ENCODE data around the gene AUTS2. TPM values are rescaled to one million over a fixed set of nuclear protein-coding genes. Genes with fewer than 3 reads are reported as not detected.

The AUTS2 gene
- total RNA-seq, 1 experiment from 2014 or later, result under 0.01 TPM

DNA sequence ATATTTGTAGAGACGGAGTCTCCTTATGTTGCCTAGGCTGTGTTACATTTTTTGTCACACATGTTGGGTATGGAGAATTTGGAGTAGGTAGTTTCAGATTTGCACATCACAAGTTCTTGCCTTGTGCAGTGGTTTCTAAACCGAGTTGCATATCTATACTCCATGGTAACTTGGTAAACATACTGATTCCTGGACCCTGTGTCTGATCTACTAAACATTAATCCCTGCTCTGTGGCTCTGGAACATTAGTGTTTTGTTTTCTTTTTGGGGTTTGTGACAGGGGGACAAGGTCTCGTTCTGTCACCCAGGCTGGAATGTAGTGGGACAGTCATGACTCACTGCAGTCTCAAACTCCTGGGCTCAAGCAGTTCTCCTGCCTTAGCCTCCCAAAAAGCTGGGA lies 24.7 kb downstream of the AUTS2 start:
- no peak for DNase-seq (ENCODE audit: low read depth)

GRCh38 chr7:69624435-69625230 lies 26.4 kb downstream of the AUTS2 start:
- no peak for DNase-seq (ENCODE audit: low read depth)

DNA sequence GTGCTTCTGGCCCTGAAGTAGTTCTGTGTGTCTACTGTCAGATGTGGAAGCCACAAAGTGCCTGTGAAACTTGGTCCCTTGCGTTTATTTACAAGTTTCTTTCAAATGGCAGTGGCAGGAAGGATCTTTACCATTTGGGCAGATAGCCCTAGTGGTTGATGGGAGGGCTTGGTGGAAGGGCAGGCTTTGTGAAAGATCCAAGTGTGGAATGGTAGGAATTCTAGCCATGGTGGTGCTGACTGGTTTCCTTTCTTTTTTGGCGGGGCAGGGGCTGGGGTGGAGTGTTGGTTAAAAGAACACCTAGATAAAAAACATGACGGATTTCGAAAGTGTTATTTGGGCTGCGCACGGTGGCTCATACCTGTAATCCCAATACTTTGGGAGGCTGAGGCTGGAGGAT lies 27.0 kb downstream of the AUTS2 start:
- no peak for DNase-seq (ENCODE audit: low read depth)

DNA sequence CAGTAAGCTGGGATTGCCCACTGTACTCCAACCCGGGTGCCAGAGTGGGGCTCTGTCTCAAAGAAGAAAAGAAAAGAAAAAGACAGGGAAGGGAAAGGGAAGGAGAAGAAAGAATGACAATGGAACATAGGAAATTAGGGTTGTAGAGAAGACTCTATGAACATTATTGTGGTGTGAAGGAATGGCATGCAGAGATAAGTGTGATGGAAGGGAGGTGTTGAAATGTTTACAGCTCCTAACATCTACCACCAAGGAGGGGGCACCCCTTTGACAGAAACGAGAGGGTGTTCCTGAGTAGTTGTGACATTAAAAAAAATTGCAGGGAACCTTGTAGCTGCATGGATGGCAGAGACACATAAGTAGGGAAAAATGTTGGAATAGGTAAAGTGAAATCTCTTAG lies 27.5 kb downstream of the AUTS2 start:
- DNase-seq (ENCODE audit: low read depth), result no peak

- peak; percentile 1 for DNase-seq (ENCODE audit: low read depth)
These were observed 32.0 kb downstream of the AUTS2 start for GRCh38 chr7:69630292-69630691.

DNA sequence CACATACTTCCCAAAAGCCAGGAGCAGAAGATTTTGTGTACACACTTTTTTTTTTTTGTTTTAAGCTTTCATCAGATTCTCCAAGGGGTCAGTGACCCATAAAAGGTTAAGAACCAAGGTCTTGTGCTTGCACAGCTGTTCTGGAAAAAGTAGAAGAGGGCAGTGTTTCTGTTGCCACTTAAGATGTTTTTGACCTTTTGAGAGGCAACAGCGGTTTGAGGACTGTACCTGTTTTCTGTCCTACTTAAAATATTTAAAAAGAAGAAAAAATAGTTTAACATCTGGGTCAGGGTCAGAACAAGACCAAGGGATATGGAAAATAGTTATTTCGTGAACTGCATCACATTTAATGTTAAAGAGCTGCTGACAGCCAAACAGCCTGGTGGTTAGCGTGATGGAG lies 32.9 kb downstream of the AUTS2 start:
- no peak for DNase-seq (ENCODE audit: low read depth)

- no peak for DNase-seq (ENCODE audit: low read depth)
These were observed 34.0 kb downstream of the AUTS2 start for GRCh38 chr7:69632280-69632679.

DNA sequence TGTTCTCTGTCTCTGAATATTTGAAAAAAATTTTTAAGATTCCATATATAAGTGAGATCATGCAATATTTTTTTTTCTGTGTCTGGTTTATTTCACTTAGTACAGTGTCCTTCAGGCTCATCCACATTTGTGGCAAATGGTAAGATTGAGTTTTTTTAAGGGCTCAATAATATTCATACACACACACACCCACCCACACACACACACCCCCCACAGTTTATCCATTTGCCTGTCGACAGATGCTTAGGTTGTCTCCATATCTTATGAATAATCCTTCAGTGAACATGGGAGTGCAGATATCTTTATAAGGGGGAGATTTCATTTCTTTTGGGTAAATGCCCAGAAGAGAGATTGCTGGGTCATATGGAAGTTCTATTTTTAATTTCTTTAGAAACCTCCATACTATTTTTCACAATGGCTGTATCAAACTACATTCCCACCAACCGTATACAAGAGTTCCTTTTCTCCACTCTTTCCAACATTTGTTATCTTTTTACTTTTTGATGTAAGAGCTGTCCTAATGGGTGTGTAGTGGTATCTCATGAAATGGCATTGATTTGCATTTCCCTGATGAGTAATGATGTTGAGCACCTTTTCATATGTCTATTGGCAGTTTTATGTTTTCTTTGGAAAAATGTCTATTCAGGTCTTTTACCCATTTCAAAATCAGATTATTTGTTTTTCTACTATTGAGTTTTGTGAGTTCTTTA lies 35.0 kb downstream of the AUTS2 start:
- DNase-seq (ENCODE audit: low read depth), result no peak

- DNase-seq (ENCODE audit: low read depth), result no peak
These were observed 37.4 kb downstream of the AUTS2 start for GRCh38 chr7:69635555-69636185.

GRCh38 chr7:69638674-69639073 lies 40.4 kb downstream of the AUTS2 start:
- DNase-seq (ENCODE audit: low read depth), result no peak

GRCh38 chr7:69640216-69640615 lies 41.9 kb downstream of the AUTS2 start:
- DNase-seq (ENCODE audit: low read depth), result no peak

DNA sequence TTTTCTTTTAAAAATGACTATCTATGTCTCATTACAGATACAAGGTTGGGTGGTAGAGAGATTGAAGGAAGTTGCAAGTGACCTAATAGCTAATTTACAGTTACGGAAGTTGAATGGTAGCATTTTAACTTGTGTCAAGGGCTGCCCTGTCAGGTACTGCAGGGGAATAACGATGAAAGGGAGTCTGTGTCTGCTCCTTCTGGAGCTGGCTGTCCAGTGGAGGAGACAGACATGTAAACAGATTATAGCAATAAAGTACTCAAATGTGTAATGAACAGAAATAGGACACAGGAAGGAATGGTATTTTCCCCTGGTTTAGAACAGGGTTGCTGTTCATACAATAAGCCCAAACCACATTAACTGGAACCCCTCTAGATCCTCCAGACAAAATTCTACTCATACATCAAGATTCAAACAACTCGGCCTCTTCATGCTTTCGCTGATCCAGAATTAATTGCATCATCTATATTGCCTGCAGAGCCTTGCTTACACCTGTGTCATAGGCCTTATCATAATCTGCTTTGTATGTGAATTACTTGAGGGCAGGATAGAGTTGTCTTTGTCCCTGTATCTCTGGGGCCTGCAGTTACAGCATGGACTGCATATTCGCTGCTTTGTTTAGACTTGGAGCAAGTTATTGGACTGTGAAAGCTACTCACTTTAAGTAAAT lies 42.8 kb downstream of the AUTS2 start:
- no peak for DNase-seq (ENCODE audit: low read depth)

DNA sequence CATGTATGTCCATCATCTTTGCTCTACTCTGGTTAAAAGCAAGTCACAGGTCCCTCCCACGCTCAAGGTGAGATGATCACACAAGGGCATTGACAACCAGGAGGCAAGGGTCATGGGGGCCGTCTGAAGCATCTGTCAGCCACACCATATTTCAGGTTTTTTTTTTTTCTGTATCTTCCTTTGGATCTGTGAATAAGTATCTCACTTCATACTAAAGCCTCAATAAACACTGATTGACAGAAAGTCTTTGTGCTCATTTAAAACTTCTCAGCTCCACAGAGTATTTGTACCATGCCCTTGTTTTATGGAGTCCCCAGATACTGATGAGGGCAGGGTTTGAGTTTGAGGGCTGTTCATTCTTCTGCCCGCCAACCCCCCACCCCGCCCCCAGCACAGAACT lies 45.0 kb downstream of the AUTS2 start:
- no peak for DNase-seq (ENCODE audit: low read depth)

DNA sequence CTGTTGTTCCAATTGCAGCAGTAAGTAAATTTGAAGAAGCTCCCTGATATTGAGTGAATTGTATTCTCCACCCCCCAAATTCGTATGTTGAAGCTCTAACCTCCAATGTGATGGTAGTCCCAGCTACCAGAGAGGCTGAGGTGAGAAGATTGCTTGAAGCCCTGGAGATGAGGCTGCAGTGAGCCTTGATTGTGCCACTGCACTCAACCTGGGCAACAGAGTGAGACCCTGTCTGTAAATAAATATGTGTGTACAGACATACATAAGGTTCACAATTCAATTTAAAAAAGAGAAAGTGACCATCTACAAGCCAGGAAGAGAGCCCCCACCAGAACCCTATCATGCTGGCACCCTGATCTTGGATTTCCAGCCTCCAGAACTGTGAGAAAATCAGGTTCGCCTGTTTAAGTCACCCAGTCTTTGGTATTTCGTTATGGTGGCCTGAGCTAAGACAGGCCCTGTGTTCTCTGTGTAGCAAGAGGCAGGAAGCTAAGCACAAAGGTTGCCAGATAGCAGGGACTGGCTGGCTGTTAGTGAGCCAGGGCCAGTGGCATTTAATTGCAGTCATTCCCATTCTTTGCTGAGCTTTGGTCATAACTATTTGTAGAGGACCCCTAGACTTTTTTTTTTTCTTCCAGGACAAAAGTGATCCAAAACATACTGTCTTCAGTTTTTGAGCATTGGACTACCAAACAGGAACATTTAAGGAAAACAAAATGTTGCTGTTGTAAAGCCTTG lies 45.6 kb downstream of the AUTS2 start:
- DNase-seq (ENCODE audit: low read depth), result no peak

DNA sequence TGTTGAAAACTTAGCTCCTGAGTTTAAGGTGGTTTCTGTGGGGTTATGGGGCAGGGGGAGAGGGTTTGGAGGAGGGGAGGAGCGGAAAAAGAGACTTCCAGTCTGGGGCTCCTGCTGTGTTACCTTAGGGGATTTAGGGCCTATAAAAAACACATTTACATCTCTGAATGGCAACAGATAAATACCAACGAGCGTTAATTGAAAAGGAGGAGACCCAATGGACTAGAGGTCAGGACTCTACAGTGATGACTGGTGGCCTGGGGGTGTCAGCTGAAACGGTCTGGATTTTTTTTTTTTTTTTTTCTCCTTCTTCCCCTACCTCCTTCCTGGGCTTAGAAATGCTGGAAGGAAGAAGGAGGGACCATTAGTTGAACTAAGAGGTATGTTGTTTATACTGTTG lies 47.4 kb downstream of the AUTS2 start:
- no peak for DNase-seq (ENCODE audit: low read depth)

GRCh38 chr7:69651101-69651590 lies 52.9 kb downstream of the AUTS2 start:
- no peak for DNase-seq (ENCODE audit: low read depth)

DNA sequence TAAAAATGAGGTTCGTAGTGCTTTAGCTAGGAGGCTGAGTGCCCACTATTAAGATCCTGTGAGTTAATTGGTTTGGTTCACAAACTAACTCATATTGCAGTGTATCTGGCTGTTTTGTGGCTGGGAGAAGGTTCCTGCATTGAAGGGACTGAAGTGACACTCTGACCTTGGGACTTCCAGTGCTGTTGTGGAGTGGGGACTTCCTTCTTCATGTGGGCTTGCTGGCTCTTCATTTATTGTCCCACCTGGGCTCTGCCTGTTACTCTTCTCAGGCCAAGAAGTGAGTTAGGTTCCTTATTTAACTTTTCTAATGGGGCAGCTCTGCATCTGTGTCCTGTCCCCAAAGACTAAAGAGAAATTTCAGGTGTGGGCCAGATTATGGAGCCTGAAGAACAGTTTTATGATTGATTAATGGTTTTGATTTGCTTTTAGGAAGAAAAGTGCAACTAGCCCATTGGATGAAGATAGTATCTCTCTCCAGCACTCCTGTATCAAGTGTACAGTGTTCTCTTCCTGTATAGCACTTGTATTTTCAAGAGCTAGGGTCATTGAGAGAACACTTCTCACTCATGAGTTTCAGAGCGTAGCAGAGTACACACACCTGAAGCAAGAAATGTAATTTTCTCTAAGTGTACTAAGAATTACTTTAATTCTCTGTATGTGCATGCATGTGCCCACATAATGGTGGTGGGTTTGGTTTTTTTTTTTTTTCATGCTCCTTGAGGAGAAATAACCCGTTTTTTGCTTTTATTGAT lies 54.8 kb downstream of the AUTS2 start:
- DNase-seq (ENCODE audit: low read depth), result no peak

GRCh38 chr7:69653806-69654205 lies 55.5 kb downstream of the AUTS2 start:
- no peak for DNase-seq (ENCODE audit: low read depth)

DNA sequence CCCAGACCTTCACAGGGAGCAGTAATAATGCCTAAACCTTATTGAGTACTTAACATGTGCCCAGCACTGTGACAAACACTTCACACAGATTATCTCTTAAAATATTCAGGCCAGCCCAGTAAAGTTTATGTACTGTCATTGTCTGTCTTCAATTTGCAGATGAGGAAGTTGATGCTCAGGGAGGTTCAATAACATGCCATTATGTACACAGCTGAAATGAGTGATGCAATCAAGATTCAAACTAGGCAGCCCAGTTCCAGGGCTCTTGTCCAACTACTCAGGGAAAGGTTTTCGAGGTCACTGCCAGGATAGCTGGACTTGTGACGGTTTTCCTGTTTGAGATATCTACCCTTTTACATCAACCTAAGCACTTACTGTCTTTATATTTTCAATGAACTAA lies 56.1 kb downstream of the AUTS2 start:
- DNase-seq (ENCODE audit: low read depth), result no peak

DNA sequence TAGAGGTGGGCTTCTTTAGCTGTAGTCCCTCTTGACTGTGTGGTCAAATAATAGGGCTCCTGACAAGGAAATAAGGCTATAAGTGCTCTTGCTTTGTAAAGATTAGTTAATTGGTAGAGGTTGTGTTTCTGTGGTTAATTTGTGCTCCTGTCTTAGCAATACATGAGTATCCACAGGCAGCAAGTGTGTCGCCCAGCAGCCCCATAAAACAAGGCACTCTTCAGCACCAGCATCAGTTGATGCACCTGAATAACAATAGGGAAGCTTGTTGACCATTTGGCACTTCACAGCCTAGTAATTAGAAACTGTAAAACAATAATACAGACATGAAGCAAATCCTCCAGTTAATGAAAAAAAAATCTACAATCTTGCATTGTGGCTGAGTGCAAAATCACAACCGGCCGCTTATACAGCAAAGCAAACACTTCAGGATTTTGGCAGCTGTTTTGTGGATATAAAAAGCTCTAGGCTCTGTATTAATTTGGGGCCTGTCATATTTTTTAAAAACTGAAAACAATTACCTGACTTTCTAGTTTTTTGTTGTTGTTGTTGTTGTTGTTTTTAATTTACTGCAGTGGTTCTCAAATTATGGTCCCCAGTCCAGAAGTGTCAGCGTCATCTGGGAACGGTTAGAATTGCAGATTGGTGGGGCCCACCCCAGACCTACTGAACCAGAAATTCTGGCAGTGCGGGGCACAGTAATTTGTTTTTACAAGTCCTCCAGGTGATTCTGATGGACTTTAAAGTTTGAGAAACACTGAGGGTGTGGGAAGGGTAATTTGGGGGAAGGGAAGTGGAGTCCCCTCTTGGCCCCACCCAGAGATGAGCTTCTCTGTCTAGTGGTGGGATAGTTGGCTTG lies 56.8 kb downstream of the AUTS2 start:
- DNase-seq (ENCODE audit: low read depth), result no peak
